Measurements from ENCODE around the gene PIK3R6.

DNA sequence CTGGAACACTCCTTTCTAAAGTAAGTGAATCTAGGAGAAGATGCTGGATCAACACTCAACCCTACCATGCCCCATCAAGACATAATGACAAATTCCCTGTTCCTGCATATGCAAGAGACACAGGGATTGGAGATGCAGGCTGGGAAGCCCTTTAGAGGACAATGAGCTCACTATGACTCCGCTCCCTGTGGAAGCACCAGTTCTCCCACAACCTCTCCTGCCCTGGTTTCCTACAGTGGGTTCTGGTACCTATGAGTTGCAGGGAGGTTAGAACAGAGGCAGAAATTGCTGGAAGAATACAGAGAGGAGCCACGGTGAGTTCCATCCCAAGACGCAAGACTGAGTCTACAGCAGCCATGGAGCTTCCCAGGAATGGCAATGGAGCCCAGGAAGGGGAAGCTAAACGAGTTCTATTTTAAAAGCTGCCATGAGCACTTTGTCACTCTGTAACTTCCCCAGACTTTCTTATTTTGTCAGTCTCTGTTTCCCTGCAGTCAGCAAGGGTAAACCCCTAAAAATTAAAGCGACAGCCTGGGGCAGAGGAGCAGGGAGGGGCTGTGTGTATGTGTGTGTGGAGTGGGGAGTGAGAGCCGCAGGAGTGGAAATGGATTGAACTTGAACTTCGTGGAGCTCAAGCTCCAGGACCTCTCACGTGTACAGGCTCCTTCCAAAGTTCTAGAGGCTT is 42.3 kb upstream of the PIK3R6 start:
- TF ChIP-seq, protein P1, sequence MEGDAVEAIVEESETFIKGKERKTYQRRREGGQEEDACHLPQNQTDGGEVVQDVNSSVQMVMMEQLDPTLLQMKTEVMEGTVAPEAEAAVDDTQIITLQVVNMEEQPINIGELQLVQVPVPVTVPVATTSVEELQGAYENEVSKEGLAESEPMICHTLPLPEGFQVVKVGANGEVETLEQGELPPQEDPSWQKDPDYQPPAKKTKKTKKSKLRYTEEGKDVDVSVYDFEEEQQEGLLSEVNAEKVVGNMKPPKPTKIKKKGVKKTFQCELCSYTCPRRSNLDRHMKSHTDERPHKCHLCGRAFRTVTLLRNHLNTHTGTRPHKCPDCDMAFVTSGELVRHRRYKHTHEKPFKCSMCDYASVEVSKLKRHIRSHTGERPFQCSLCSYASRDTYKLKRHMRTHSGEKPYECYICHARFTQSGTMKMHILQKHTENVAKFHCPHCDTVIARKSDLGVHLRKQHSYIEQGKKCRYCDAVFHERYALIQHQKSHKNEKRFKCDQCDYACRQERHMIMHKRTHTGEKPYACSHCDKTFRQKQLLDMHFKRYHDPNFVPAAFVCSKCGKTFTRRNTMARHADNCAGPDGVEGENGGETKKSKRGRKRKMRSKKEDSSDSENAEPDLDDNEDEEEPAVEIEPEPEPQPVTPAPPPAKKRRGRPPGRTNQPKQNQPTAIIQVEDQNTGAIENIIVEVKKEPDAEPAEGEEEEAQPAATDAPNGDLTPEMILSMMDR (IDR thresholded peaks at IDR 0.05) = no peak
- no peak for TF ChIP-seq USF1 (IDR thresholded peaks at IDR 0.05; ENCODE audit: borderline replicate concordance, low read depth)
- no peak for TF ChIP-seq RAD21 (IDR thresholded peaks at IDR 0.05; ENCODE audit: low read length)
- TF ChIP-seq, protein P2, sequence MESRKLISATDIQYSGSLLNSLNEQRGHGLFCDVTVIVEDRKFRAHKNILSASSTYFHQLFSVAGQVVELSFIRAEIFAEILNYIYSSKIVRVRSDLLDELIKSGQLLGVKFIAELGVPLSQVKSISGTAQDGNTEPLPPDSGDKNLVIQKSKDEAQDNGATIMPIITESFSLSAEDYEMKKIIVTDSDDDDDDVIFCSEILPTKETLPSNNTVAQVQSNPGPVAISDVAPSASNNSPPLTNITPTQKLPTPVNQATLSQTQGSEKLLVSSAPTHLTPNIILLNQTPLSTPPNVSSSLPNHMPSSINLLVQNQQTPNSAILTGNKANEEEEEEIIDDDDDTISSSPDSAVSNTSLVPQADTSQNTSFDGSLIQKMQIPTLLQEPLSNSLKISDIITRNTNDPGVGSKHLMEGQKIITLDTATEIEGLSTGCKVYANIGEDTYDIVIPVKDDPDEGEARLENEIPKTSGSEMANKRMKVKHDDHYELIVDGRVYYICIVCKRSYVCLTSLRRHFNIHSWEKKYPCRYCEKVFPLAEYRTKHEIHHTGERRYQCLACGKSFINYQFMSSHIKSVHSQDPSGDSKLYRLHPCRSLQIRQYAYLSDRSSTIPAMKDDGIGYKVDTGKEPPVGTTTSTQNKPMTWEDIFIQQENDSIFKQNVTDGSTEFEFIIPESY (IDR thresholded peaks at IDR 0.05; ENCODE audit: borderline replicate concordance, low read depth) = no peak
